Neural cell (in vitro differentiated cells): ENCODE data around the gene ROBO1. TPM values are rescaled to one million over a fixed set of nuclear protein-coding genes. Genes with fewer than 3 reads are reported as not detected.

Experiments
- H2AFZ ChIP-seq: fragments of 200-600, 300-800 bp; sonication (generic), shearing (Covaris generic); 2 replicates; pipeline ENCODE4 v1.6.0; 2014; ENCODE audit warnings: low read depth, mild to moderate bottlenecking, antibody characterized with exemption, low read length, moderate library complexity
- H3F3A ChIP-seq: fragments of 200-600 bp; shearing (Covaris generic); 2 replicates; pipeline ENCODE4 v1.6.1; 2016; ENCODE audit warnings: mild to moderate bottlenecking, moderate library complexity, mixed read lengths, antibody characterized with exemption, low read length; ENCODE audit not compliant: insufficient read depth, poor library complexity, severe bottlenecking
- H3K27ac ChIP-seq: fragments of 200-600, 300-800 bp; sonication (generic), shearing (Covaris generic); 2 replicates; pipeline ENCODE4 v1.5.1; 2014; ENCODE audit warnings: mild to moderate bottlenecking, low read length, moderate library complexity
- H3K27me3 ChIP-seq: fragments of 300-800, 200-600 bp; sonication (generic), shearing (Covaris generic); 2 replicates; pipeline ENCODE4 v1.6.0; 2014; ENCODE audit warnings: mild to moderate bottlenecking, low read depth, low read length, moderate library complexity; ENCODE audit not compliant: insufficient read depth
- H3K36me3 ChIP-seq: fragments of 300-800, 200-600 bp; sonication (generic), shearing (Covaris generic); 2 replicates; pipeline ENCODE4 v1.5.1; 2014; ENCODE audit warnings: mild to moderate bottlenecking, antibody characterized with exemption, low read length, moderate library complexity; ENCODE audit not compliant: insufficient read depth
- H3K4me2 ChIP-seq: fragments of 300-800, 200-600 bp; sonication (generic), shearing (Covaris generic); 2 replicates; pipeline ENCODE4 v1.6.0; 2014; ENCODE audit warnings: mild to moderate bottlenecking, low read length
- H3K4me3 ChIP-seq: fragments of 300-800, 200-600 bp; sonication (generic), shearing (Covaris generic); 2 replicates; pipeline ENCODE4 v1.5.1; 2014; ENCODE audit warnings: mild to moderate bottlenecking, low read length, moderate library complexity
- H3K79me2 ChIP-seq: fragments of 200-600 bp; shearing (Covaris generic); replicated peaks from 2 replicates; pipeline ENCODE4 v1.6.0; 2014; ENCODE audit warnings: mild to moderate bottlenecking, low read length, moderate library complexity; ENCODE audit not compliant: insufficient read depth
- H3K9ac ChIP-seq: fragments of 300-800, 200-600 bp; sonication (generic), shearing (Covaris generic); 2 replicates; pipeline ENCODE4 v1.6.1; 2016; ENCODE audit warnings: mild to moderate bottlenecking, low read length, mixed read lengths
- H3K9me2 ChIP-seq: fragments of 200-600 bp; shearing (Covaris generic); 2 replicates; pipeline ENCODE4 v1.6.1; 2016; ENCODE audit warnings: mild to moderate bottlenecking, low read length, mixed read lengths; ENCODE audit not compliant: insufficient read depth
- H3K9me3 ChIP-seq: fragments of 200-600, 300-800 bp; sonication (generic), shearing (Covaris generic); 2 replicates; pipeline ENCODE4 v1.6.1; 2016; ENCODE audit warnings: mild to moderate bottlenecking, mixed run types, low read length, moderate library complexity, mixed read lengths
- H4K20me1 ChIP-seq: fragments of 200-600 bp; shearing (Covaris generic); 2 replicates; pipeline ENCODE4 v1.6.1; 2016; ENCODE audit warnings: mild to moderate bottlenecking, mixed run types; ENCODE audit not compliant: insufficient read depth
- CTCF ChIP-seq: fragments of 450-650 bp; IDR thresholded peaks from 2 replicates; pipeline ENCODE4 v1.5.1; 2014; ENCODE audit warnings: antibody characterized with exemption, mild to moderate bottlenecking, moderate library complexity; ENCODE audit not compliant: poor library complexity, severe bottlenecking
- EP300 ChIP-seq: fragments of 450-650 bp; conservative IDR thresholded peaks from 2 replicates; pipeline ENCODE4 v1.6.1; 2014; ENCODE audit warnings: antibody characterized with exemption, mild to moderate bottlenecking, moderate library complexity; ENCODE audit not compliant: poor library complexity, severe bottlenecking
- EZH2 ChIP-seq: fragments of 200-600, 300-800 bp; shearing (Covaris generic), sonication (generic); IDR thresholded peaks from 2 replicates; pipeline ENCODE4 v1.6.1; 2014; ENCODE audit warnings: antibody characterized with exemption, low read length, borderline replicate concordance, mild to moderate bottlenecking; ENCODE audit not compliant: insufficient read depth, poor library complexity, severe bottlenecking
- MXI1 ChIP-seq: fragments of 450-650 bp; conservative IDR thresholded peaks from 2 replicates; pipeline ENCODE4 v1.6.1; 2014; ENCODE audit warnings: antibody characterized with exemption, mild to moderate bottlenecking; ENCODE audit not compliant: poor library complexity, severe bottlenecking
- POLR2AphosphoS5 ChIP-seq: IDR thresholded peaks from 2 replicates; pipeline ENCODE4 v1.6.1; 2012
- RAD21 ChIP-seq: fragments of 450-650 bp; conservative IDR thresholded peaks from 2 replicates; pipeline ENCODE4 v1.6.1; 2014; ENCODE audit warnings: antibody characterized with exemption, mild to moderate bottlenecking, moderate library complexity
- SMC3 ChIP-seq: fragments of 450-650 bp; conservative IDR thresholded peaks from 2 replicates; pipeline ENCODE4 v1.6.1; 2014; ENCODE audit warnings: antibody characterized with exemption, mild to moderate bottlenecking, moderate library complexity; ENCODE audit not compliant: poor library complexity
- TAF1 ChIP-seq: IDR thresholded peaks from 2 replicates; pipeline ENCODE4 v1.6.1; 2012; ENCODE audit warnings: low read depth
- polyA plus RNA-seq: library from polyadenylated mRNA; depleted of rRNA; stranded (reverse); fragments of >200 nt; gene quantifications from 2 replicates; pipeline ENCODE4 v1.2.3, GENCODE V29; 2014
- TF ChIP-seq, protein P1 (sequence below): IDR thresholded peaks from 2 replicates; pipeline ENCODE4 v1.6.1; 2012; ENCODE audit warnings: borderline replicate concordance

The ROBO1 gene
- polyA plus RNA-seq, 1 donor from 2014 or later: 183 TPM

- Histone ChIP-seq H3K4me2 (no peak overlapping the region), H3K27ac (no peak overlapping the region)
These were observed 854.1 kb downstream of the ROBO1 start for GRCh38 chr3:78913711-78914110.

DNA sequence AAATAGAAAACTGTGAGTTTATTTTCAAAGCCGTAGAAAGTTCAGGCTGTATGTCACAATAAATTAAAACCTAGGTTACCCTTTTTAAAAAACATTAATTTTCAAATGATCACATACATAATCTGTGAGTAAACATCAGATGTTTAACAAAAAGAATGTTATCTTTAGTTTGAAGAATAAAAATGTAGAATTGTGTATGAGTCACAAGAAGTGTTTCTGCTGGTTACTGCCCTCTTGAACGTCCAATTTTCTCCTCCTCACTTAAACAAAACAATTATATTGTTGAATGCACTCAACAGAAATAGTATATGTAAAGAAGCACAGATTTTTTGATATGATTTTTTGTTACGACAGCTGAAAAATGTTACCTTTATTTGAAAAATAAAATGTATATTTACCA lies 855.1 kb downstream of the ROBO1 start:
- Histone ChIP-seq H3K79me2 (peaks cover 34% of the 10 kb centered on the region), H2AFZ (no peak overlapping the region), H3K4me2 (no peak overlapping the region), H3K4me3 (no peak overlapping the region), H3K9me3 (no peaks in the 10 kb centered on the region), H3F3A (no peaks in the 10 kb centered on the region), H3K36me3 (no peaks in the 10 kb centered on the region), H3K27me3 (no peaks in the 10 kb centered on the region), H4K20me1 (no peaks in the 10 kb centered on the region), H3K9me2 (no peaks in the 10 kb centered on the region), H3K9ac (no peak overlapping the region), H3K27ac (no peak overlapping the region)
- TF ChIP-seq EZH2: no peak
- no peak for TF ChIP-seq SMC3
- TF ChIP-seq, protein P1, sequence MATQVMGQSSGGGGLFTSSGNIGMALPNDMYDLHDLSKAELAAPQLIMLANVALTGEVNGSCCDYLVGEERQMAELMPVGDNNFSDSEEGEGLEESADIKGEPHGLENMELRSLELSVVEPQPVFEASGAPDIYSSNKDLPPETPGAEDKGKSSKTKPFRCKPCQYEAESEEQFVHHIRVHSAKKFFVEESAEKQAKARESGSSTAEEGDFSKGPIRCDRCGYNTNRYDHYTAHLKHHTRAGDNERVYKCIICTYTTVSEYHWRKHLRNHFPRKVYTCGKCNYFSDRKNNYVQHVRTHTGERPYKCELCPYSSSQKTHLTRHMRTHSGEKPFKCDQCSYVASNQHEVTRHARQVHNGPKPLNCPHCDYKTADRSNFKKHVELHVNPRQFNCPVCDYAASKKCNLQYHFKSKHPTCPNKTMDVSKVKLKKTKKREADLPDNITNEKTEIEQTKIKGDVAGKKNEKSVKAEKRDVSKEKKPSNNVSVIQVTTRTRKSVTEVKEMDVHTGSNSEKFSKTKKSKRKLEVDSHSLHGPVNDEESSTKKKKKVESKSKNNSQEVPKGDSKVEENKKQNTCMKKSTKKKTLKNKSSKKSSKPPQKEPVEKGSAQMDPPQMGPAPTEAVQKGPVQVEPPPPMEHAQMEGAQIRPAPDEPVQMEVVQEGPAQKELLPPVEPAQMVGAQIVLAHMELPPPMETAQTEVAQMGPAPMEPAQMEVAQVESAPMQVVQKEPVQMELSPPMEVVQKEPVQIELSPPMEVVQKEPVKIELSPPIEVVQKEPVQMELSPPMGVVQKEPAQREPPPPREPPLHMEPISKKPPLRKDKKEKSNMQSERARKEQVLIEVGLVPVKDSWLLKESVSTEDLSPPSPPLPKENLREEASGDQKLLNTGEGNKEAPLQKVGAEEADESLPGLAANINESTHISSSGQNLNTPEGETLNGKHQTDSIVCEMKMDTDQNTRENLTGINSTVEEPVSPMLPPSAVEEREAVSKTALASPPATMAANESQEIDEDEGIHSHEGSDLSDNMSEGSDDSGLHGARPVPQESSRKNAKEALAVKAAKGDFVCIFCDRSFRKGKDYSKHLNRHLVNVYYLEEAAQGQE: no peak
- TF ChIP-seq POLR2AphosphoS5: no peak
- TF ChIP-seq CTCF: no peak
- TF ChIP-seq MXI1: no peak
- TF ChIP-seq TAF1: no peak
- no peak for TF ChIP-seq RAD21
- no peak for TF ChIP-seq EP300

More at GRCh38 chr3:78913711-78914110, 854.1 kb downstream of the ROBO1 start:
- TF ChIP-seq POLR2AphosphoS5 (no peak), EP300 (no peak), MXI1 (no peak), SMC3 (no peak), EZH2 (no peak), CTCF (no peak), TAF1 (no peak)
- TF ChIP-seq, protein P1: no peak
- Histone ChIP-seq H3F3A (no peaks in the 10 kb centered on the region), H3K27me3 (no peaks in the 10 kb centered on the region), H3K9me3 (no peaks in the 10 kb centered on the region), H3K4me3 (no peak overlapping the region), H3K79me2 (peaks cover 25% of the 10 kb centered on the region), H2AFZ (no peak overlapping the region), H3K9ac (no peak overlapping the region), H4K20me1 (no peaks in the 10 kb centered on the region), H3K9me2 (no peaks in the 10 kb centered on the region), H3K36me3 (no peaks in the 10 kb centered on the region)
